Measurements from ENCODE around the gene ARL15.

- TF ChIP-seq CTCF (IDR thresholded peaks at IDR 0.05; ENCODE audit: low read depth, low read length) = no peak
- TF ChIP-seq EZH2phosphoT487 (IDR thresholded peaks at IDR 0.05; ENCODE audit: low read depth) = no peak
Measured at GRCh38 chr5:54325610-54326311, 15.4 kb upstream of the ARL15 start.

Data from OCI-LY3 (cell line).